NCI-H526 (cell line): Measurements from ENCODE around the gene IL19.

ENCODE experiments used
- DNase-seq, 2 experiments: peaks; one replicate each; lab custom pipeline; 2025; lab: John Stamatoyannopoulos, UW

Gene IL19

GRCh38 chr1:206863266-206863665 lies 92.7 kb downstream of the IL19 start:
- no peak for DNase-seq

- peak; percentile 33 to 69 for DNase-seq
Measured at GRCh38 chr1:206864939-206865671, 94.5 kb downstream of the IL19 start, which contains the start of gene IL20. Gene IL20 (plus strand): TSS chr1:206865623. CDS start chr1:206865853, 230 bp downstream.

- DNase-seq: no peak
Measured at GRCh38 chr1:206866062-206866461, 95.5 kb downstream of the IL19 start.

DNA sequence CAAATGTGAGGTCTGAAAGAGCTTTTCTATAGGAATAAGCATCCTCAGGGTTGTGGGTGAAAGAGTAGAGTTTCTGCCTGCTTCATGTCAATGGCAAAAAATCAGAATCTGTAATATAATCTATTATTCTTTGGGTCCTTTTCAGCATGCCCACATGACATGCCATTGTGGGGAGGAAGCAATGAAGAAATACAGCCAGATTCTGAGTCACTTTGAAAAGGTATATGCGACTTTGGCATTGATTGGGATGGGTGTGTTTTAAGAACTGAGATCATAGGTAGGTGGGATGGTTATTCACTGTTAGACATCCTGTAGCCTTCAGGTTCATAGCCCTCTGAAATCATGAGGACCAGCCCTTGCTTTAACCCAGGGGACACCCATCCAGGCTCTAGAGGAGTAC lies 96.7 kb downstream of the IL19 start:
- no peak for DNase-seq

DNA sequence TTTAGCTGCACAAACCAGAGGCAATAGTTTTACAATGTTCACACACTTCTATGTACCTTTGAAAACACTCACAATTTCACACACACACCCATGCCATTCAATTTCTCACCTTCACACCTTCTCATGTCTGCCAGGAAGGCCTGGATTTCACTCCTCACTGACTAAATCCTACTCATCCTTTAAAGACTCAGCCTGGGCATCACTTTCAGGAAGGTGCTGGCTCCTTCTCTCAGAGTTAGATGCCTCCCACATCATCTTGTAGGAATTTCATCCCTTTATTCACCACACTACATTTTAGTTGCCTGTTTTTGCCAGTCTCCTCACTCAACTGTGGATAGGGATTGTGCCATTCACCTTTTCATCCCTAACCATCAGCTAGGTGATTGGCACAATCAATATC lies 97.1 kb downstream of the IL19 start:
- no peak for DNase-seq

DNA sequence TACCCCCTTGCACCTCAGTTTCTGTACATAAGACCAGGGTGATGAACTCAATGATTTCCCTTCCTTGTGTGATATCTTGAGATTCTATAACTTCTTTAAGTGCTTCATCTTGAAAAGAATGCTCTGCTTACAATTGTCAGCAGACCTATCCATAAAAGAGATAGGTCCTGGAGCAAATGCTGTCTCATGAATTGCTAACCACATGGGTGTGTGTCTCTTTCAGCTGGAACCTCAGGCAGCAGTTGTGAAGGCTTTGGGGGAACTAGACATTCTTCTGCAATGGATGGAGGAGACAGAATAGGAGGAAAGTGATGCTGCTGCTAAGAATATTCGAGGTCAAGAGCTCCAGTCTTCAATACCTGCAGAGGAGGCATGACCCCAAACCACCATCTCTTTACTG lies 97.7 kb downstream of the IL19 start:
- DNase-seq: no peak

- DNase-seq: no peak
Measured at GRCh38 chr1:206872139-206872538, 101.6 kb downstream of the IL19 start.

DNA sequence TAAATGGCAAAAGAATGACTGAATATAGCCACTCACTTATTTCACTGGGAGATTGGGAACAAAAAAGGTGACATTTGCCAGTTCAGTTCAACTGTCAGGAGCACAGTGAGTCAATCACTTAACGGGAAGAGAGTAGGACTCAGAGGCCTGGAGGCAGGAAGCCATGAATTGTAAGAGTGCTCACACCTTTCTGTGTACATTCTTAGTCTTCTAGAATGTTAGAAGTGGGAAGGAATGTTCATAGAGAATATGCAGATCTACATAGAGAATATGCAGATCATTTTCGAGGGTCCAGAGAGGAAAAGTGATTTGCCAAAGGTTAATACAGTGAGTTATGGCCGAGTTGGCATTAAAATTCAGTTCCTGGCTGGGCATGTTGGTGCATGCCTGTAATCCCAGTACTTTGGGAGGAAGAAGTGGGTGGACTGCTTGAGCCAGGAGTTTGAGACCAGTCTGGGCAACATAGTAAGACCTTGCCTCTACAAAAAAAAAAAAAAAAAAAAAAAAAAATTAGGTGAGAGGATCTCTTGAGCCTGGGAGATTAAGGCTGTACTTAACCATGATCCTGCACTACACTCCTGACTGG lies 103.1 kb downstream of the IL19 start:
- no peak for DNase-seq

- no peak for DNase-seq
Measured at GRCh38 chr1:206875752-206876377, 105.3 kb downstream of the IL19 start.

DNA sequence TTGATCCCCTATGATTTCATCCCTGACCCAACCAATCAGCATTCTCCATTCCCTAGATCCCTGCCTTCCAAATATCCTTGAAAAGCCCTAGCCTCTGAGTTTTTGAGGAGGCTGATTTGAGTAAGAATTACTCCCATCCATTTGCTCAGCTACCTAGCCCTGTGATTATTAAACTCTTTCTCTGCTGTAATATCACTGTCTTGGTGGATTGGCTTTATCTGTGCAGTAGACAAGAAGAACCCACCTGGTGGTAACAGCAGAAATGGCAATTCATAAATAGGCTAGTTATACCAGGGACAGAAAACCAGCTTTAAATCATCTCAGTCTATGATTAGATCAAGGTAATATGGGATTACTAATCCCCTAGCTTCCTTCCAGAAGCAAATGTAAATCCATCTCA lies 107.9 kb downstream of the IL19 start:
- DNase-seq: no peak

DNA sequence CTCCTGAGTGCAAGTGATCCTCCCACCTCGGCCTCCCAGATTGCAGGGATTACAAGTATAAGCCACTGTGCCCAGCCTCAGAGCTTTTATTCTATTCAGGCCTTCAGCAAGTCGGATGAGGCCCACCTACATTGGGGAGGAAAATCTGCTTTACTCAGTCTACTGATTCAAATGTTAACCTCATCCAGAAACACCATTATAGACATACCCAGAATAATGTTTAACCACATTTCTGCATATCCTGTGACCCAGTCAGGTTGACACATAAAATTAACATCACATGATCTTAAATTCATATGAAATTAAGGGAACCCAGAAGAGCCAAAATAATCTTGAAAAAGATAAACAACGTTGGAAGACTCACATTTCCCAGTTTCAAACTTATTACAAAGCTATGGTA lies 109.7 kb downstream of the IL19 start:
- DNase-seq: no peak

DNA sequence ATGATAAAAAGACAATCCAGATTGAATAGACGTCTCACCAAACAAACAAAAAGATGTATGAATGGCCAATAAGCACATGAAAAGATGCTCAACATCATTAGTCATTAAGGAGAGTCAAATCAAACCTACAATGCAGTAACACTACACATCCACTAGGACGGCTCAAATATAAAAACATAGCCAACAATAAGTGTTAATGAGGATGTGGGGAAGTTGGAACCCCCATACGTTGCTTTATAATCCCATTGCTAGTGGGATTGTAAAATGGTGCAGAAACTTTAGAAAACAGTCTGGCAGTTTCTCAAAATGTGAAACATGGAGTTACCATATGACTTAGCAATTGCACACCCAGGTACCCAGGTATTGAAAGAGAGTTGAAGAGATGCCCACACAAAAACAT lies 112.0 kb downstream of the IL19 start:
- no peak for DNase-seq

DNA sequence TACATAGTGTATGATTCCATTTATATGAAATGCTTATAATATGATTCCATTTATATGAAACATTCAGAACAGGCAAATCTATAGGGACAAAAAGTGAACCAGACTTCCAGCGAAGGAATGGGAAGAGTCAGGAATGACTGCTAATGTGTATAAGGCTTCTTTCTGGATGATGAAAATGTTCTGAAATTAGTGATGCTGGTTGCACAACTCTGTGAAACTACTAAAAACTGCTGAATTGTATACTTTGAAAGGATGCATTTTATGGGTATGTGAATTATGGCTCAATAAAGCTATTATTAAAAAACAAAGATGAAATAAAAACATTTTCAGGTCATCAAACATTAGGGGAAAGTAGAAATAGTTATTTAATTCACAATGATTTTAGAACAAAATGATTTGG lies 112.6 kb downstream of the IL19 start:
- no peak for DNase-seq

GRCh38 chr1:206883876-206884275 lies 113.3 kb downstream of the IL19 start:
- DNase-seq: no peak

DNA sequence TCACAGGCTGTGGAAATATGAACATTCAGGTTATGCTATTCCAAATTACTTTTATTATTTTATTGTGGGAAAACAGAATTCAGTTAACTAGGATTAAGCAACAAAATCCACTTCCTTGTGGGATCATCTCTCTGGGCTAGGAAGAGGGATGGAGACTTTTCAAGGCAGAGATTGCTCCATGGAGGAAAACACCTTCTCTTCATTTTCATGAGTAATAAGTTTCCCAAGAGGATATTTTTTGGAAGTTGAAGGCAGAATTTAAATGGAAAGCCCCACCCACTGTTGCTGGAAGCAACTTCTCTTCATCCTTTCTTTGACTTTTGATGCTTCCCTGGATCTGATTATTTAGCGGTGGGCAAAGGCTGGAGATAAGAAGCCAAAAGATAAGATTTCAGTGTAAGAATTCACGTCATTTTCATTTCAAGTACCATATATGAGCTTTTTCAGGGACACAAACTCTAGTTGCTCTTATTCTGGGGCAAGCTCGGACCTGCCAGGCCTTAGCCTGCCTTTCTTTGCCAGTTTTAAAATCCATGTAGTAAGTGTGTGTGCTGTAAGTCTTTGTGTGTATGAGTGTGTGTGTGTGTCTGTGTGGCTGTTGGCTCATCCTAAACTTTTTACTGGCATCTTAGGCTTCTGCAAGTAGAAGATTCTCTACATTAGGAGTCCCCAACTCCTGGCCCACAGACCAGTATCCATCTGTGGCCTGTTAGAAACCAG lies 114.9 kb downstream of the IL19 start:
- no peak for DNase-seq

DNA sequence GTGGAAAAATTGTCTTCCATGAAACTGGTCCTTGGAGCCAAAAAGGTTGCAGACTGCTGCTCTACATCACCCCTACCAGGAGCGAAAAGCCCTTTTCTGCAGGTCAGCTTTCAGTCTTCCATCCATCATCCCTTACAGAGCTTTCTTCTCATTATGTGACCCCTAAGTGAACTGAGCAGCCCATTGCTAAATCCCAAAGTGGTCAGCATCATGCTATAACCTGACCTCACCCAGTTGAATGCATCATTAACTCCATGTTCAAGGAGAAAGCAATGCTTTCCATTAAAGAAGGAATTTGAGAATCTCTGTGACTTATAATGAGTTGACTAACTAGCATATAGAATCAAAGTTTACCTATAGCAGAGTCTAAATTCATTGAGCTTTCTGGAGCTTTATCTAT lies 116.3 kb downstream of the IL19 start:
- no peak for DNase-seq

- DNase-seq: no peak
Measured at GRCh38 chr1:206887701-206888100, 117.1 kb downstream of the IL19 start.

- no peak for DNase-seq
Measured at GRCh38 chr1:206890125-206891060, 119.8 kb downstream of the IL19 start.

GRCh38 chr1:206891412-206891811 lies 120.8 kb downstream of the IL19 start:
- no peak for DNase-seq
